Caco-2 (cell line): ENCODE measurements around the gene SLAMF6. TPM values are rescaled to one million over a fixed set of nuclear protein-coding genes. Genes with fewer than 3 reads are reported as not detected.

Source experiments
- BruUV-seq: library from RNA; stranded (reverse); fragments of 400-500 nt; replicated peaks from 2 replicates; lab custom pipeline; 2021; lab: Mats Ljungman, UMichigan
- CTCF ChIA-PET: fragments of 300-600 bp; sonication (Branson Sonifier 250); formaldehyde crosslinking; loops from one replicate; lab custom pipeline; 2022; ENCODE audit warnings: antibody characterized with exemption; lab: Charles Lee
- POLR2A ChIA-PET: fragments of 300-600 bp; sonication (Branson Sonifier 250); formaldehyde crosslinking; loops from one replicate; lab custom pipeline; 2022; ENCODE audit warnings: antibody characterized with exemption; lab: Charles Lee
- DNase-seq, 2 experiments: peaks; one replicate each; pipeline versions ENCODE4 v3.0.0 to v3.0.0-alpha.2; 2020 to 2022
- H3K27me3 ChIP-seq: replicated peaks from 2 replicates; pipeline ENCODE4 v1.6.0; 2011; ENCODE audit warnings: low read length; ENCODE audit not compliant: control insufficient read depth, insufficient read depth
- H3K36me3 ChIP-seq: 2 replicates; pipeline ENCODE4 v1.5.1; 2011; ENCODE audit warnings: low read length; ENCODE audit not compliant: control insufficient read depth, insufficient read depth
- H3K4me1 ChIP-seq: fragments of 250-450 bp; sonication (Bioruptor Pico); 2 replicates; pipeline ENCODE4 v1.5.1; 2020; ENCODE audit warnings: mild to moderate bottlenecking
- H3K4me3 ChIP-seq: 2 replicates; pipeline ENCODE4 v1.5.1; 2011; ENCODE audit warnings: low read depth, mild to moderate bottlenecking, control low read depth, low read length
- H3K9me3 ChIP-seq: fragments of 250-450 bp; sonication (Bioruptor Pico); 2 replicates; pipeline ENCODE4 v1.5.1; 2020; ENCODE audit warnings: mild to moderate bottlenecking, moderate library complexity
- H3K27ac Mint-ChIP-seq: one replicate; pipeline ENCODE4 v1.8.0; 2022; ENCODE audit warnings: mixed read lengths; ENCODE audit not compliant: unreplicated experiment
- H3K27me3 Mint-ChIP-seq: one replicate; pipeline ENCODE4 v1.8.0; 2022; ENCODE audit warnings: mixed read lengths; ENCODE audit not compliant: insufficient read depth, unreplicated experiment
- H3K36me3 Mint-ChIP-seq: one replicate; pipeline ENCODE4 v1.8.0; 2022; ENCODE audit warnings: mild to moderate bottlenecking, mixed read lengths; ENCODE audit not compliant: insufficient read depth, unreplicated experiment
- H3K4me1 Mint-ChIP-seq: one replicate; pipeline ENCODE4 v1.8.0; 2022; ENCODE audit warnings: low read depth, mixed read lengths; ENCODE audit not compliant: unreplicated experiment
- H3K4me3 Mint-ChIP-seq: one replicate; pipeline ENCODE4 v1.8.0; 2022; ENCODE audit warnings: mild to moderate bottlenecking, moderate library complexity, mixed read lengths; ENCODE audit not compliant: unreplicated experiment
- H3K9me3 Mint-ChIP-seq: one replicate; pipeline ENCODE4 v1.8.0; 2022; ENCODE audit warnings: mixed read lengths; ENCODE audit not compliant: unreplicated experiment
- intact Hi-C: fragments of 100-400 bp; cut with micrococcal nuclease; formaldehyde crosslinking; loops from one replicate; pipeline ENCODE4 v1.10.0; 2022; ENCODE audit not compliant: unreplicated experiment
- total RNA-seq: library from RNA; stranded (reverse); gene quantifications from 2 replicates; pipeline ENCODE4 v1.2.3, GENCODE V29; 2022
- TF ChIP-seq, protein P1 (sequence below), 2 experiments: fragments of 200-600 bp in 1 of 2; IDR thresholded peaks; 1 replicate in 1 of 2; 2 replicates in 1 of 2; pipeline versions ENCODE4 v1.5.1 to v1.8.0; 2011 to 2022; ENCODE audit warnings: antibody characterized with exemption in 1 of 2, control low read depth in 1 of 2, inconsistent platforms in 1 of 2, low read depth in 1 of 2, low read length in 1 of 2, mild to moderate bottlenecking in 1 of 2, moderate library complexity in 1 of 2; ENCODE audit not compliant: insufficient read depth in 1 of 2, severe bottlenecking in 1 of 2, unreplicated experiment in 1 of 2

Gene SLAMF6
- total RNA-seq, 1 experiment from 2014 or later = not detected

DNA sequence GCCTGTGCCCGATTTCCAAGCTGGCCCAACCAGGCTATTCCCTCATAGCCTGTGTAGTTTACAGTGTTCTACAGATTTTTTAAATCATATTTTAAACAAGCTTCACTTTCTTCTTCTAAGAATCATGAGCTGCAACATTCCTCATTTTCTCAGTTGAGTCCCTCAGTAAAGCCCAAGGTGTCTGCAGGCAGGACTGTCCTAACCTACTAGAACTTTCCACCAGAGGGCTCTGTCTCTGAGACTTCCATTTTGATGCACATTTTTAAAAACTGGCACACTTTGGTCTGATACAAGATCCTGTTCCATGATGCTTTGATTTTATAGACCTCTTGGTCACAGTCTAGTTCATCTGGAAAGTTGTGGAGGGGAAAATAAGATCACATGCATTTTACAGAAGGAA is 21.6 kb upstream of the SLAMF6 start:
- H3K4me1 ChIP-seq = peaks cover 25% of the 10 kb centered on the region
- no peaks in the 10 kb centered on the region for H3K9me3 ChIP-seq
- Mint-ChIP-seq H3K9me3 (no peaks in the 10 kb centered on the region), H3K4me3 (no peak overlapping the region), H3K4me1 (peaks cover 23% of the 10 kb centered on the region), H3K27me3 (no peaks in the 10 kb centered on the region), H3K36me3 (no peaks in the 10 kb centered on the region), H3K27ac (no peak overlapping the region)
- no peaks in the 10 kb centered on the region; the same call in 1 of the 2 replicates for H3K36me3 ChIP-seq
- POLR2A ChIA-PET = interaction anchor here (0.7 kb wide), 1 partner anchor 134 kb away, joined by 3 read pairs; no protein-coding TSS in a partner anchor
- no TSS peak for BruUV-seq
- CTCF ChIA-PET = no interaction called here
- H3K4me3 ChIP-seq = no peak overlapping the region
- TF ChIP-seq, protein P1, sequence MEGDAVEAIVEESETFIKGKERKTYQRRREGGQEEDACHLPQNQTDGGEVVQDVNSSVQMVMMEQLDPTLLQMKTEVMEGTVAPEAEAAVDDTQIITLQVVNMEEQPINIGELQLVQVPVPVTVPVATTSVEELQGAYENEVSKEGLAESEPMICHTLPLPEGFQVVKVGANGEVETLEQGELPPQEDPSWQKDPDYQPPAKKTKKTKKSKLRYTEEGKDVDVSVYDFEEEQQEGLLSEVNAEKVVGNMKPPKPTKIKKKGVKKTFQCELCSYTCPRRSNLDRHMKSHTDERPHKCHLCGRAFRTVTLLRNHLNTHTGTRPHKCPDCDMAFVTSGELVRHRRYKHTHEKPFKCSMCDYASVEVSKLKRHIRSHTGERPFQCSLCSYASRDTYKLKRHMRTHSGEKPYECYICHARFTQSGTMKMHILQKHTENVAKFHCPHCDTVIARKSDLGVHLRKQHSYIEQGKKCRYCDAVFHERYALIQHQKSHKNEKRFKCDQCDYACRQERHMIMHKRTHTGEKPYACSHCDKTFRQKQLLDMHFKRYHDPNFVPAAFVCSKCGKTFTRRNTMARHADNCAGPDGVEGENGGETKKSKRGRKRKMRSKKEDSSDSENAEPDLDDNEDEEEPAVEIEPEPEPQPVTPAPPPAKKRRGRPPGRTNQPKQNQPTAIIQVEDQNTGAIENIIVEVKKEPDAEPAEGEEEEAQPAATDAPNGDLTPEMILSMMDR (IDR thresholded peaks at IDR 0.05; ENCODE audit: insufficient read depth in 1 of 2, low read depth in 1 of 2, low read length in 1 of 2, severe bottlenecking in 1 of 2, unreplicated experiment in 1 of 2) = peak; percentile 18 to 37
- no peaks in the 10 kb centered on the region for H3K27me3 ChIP-seq
- intact Hi-C loops = loop anchor here (1.0 kb wide), 1 partner anchor 63 kb away; no protein-coding TSS in a partner anchor
- peak in 1 of 2 experiments; percentile 36 for DNase-seq

DNA sequence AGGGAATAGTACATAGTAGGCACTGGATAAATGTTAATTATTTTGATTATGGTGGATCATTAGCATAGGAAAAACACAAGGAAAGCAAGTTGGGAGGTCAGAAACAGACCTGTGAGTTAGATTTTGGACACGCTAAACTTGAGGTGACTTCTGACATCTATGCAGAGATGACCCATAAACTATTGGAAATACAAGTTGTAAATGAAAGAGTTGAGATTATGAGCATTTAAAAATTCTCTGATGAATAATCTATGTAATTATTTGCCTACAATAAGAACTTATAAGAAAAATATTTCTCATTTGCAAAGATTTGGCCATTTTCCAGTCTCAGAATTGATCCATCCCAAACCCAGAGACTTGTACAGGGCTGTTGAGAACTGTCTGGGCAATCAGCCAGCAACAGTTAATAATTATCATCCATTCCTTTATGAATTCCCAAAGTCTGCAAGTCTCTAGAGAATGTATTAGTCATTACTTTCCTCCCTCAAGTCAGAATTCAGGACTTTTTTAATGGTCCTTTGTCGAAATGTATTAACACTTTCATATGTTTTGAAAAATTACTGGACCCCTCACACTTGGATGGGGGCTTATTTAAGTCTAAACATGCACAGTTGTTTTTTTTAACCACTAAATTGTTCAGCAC is 19.4 kb upstream of the SLAMF6 start:
- Mint-ChIP-seq H3K27me3 (no peaks in the 10 kb centered on the region), H3K27ac (no peak overlapping the region), H3K9me3 (no peaks in the 10 kb centered on the region), H3K4me1 (peaks cover 36% of the 10 kb centered on the region), H3K36me3 (no peaks in the 10 kb centered on the region), H3K4me3 (no peak overlapping the region)
- peaks cover 37% of the 10 kb centered on the region for H3K4me1 ChIP-seq
- TF ChIP-seq, protein P1 (IDR thresholded peaks at IDR 0.05; ENCODE audit: insufficient read depth in 1 of 2, low read depth in 1 of 2, low read length in 1 of 2, severe bottlenecking in 1 of 2, unreplicated experiment in 1 of 2) = no peak
- intact Hi-C loops = no loop called here
- BruUV-seq = no TSS peak
- CTCF ChIA-PET = no interaction called here
- no peak overlapping the region for H3K4me3 ChIP-seq
- DNase-seq = no peak
- H3K36me3 ChIP-seq = no peaks in the 10 kb centered on the region; the same call in 1 of the 2 replicates
- POLR2A ChIA-PET = no interaction called here
- H3K27me3 ChIP-seq = no peaks in the 10 kb centered on the region
- peaks cover 5% of the 10 kb centered on the region; the same call in 1 of the 2 replicates for H3K9me3 ChIP-seq

DNA sequence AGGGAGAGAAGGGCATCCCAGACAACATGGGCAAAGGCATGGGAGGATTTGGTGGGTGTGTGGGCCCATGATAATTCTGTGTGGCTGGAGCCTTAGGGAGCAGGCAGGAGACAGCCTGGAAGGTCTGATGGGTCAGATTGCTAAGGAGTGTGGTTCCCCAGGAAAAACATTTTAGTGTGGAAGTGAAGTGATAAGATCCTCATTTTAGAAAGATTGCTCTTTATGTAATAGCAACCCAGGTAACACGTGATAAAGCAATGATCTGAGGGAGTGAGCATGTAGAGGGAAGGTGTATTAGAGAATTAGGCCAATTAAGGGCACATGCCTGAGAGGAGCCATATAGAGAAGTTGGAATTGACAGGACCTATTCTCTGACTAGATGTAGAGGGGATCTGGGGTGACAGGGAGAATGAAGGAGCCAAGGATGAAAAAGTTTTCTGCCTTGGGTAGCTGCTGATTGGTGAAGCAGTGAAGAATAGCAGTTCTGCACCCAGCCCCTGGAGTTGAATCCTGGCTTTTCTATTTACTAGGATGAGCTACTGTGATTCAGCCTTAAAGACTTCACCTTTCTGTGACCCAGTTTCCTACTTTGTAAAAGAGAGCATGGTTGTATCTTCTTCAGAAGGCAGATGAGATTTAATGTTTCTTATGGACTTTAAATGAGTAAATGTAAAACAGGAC is 18.7 kb upstream of the SLAMF6 start:
- H3K4me3 ChIP-seq = no peak overlapping the region
- TF ChIP-seq, protein P1 (IDR thresholded peaks at IDR 0.05; ENCODE audit: insufficient read depth in 1 of 2, low read depth in 1 of 2, low read length in 1 of 2, severe bottlenecking in 1 of 2, unreplicated experiment in 1 of 2) = no peak
- Mint-ChIP-seq H3K9me3 (no peaks in the 10 kb centered on the region), H3K27me3 (no peaks in the 10 kb centered on the region), H3K27ac (no peak overlapping the region), H3K4me1 (peaks cover 36% of the 10 kb centered on the region), H3K36me3 (no peaks in the 10 kb centered on the region), H3K4me3 (no peak overlapping the region)
- intact Hi-C loops = no loop called here
- H3K27me3 ChIP-seq = no peaks in the 10 kb centered on the region
- no peak for DNase-seq
- BruUV-seq = no TSS peak
- H3K4me1 ChIP-seq = peaks cover 37% of the 10 kb centered on the region
- POLR2A ChIA-PET = no interaction called here
- H3K36me3 ChIP-seq = no peaks in the 10 kb centered on the region; the same call in 1 of the 2 replicates
- H3K9me3 ChIP-seq = peaks cover 9% of the 10 kb centered on the region; the same call in 1 of the 2 replicates
- CTCF ChIA-PET = no interaction called here
